Gastrocnemius medialis (tissue), 4 donors: ENCODE measurements around the gene ETV6.

Experiments used
- POLR2A ChIP-seq, 2 donors: fragments of 450-650 bp; IDR thresholded peaks; one replicate each; pipeline ENCODE4 v1.6.1; 2017; ENCODE audit warnings: antibody characterized with exemption in 2 of 2, mild to moderate bottlenecking in 2 of 2, moderate library complexity in 2 of 2
- TF ChIP-seq, protein P1 (sequence below), 5 experiments: fragments of 450-650 bp in 3 of 5; fragments of 200-600 bp in 2 of 5; sonication (generic) in 2 of 5; IDR thresholded peaks in 4 of 5; conservative IDR thresholded peaks in 1 of 5; 1 replicate in 4 of 5; 2 replicates in 1 of 5; pipeline ENCODE4 v1.5.1; 2016 to 2019; ENCODE audit warnings: antibody characterized with exemption in 5 of 5, mild to moderate bottlenecking in 3 of 5, moderate library complexity in 3 of 5

DNA sequence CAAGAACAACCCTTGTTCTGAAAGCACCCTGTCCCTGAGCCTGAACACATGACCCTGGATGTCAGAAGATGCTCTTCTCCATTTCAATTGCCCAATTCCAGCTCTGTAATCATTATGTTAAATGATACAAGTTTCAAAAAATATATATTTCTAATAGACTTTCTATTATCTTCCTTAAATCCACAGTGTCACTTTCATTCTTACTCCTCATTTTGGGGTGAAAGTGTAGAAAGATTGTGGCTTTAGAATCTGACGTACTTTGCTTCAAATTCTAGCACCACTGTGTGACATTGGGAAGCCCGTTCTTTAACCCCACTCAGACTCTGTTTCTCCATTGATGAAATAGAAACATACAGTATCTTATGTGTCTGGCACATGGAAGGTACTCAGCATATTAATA is 83.2 kb downstream of the ETV6 start:
- TF ChIP-seq, protein P1, sequence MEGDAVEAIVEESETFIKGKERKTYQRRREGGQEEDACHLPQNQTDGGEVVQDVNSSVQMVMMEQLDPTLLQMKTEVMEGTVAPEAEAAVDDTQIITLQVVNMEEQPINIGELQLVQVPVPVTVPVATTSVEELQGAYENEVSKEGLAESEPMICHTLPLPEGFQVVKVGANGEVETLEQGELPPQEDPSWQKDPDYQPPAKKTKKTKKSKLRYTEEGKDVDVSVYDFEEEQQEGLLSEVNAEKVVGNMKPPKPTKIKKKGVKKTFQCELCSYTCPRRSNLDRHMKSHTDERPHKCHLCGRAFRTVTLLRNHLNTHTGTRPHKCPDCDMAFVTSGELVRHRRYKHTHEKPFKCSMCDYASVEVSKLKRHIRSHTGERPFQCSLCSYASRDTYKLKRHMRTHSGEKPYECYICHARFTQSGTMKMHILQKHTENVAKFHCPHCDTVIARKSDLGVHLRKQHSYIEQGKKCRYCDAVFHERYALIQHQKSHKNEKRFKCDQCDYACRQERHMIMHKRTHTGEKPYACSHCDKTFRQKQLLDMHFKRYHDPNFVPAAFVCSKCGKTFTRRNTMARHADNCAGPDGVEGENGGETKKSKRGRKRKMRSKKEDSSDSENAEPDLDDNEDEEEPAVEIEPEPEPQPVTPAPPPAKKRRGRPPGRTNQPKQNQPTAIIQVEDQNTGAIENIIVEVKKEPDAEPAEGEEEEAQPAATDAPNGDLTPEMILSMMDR (IDR thresholded peaks at IDR 0.05 in 4 of 5, conservative IDR thresholded peaks at IDR 0.05 in 1 of 5): no peak
- no peak for TF ChIP-seq POLR2A (IDR thresholded peaks at IDR 0.05)
